C4-2B (cell line): ENCODE measurements around the gene CPHXL.

Experiments used
- H3K27ac ChIP-seq: fragments of 450-650 bp; 2 replicates; pipeline ENCODE4 v1.5.1; 2017
- ZFX ChIP-seq: fragments of 450-650 bp; IDR thresholded peaks from 2 replicates; pipeline ENCODE4 v1.6.1; 2017
- TF ChIP-seq, protein P1 (sequence below): fragments of 450-650 bp; conservative IDR thresholded peaks from 2 replicates; pipeline ENCODE4 v1.5.1; 2017; ENCODE audit warnings: mild to moderate bottlenecking

Gene CPHXL

DNA sequence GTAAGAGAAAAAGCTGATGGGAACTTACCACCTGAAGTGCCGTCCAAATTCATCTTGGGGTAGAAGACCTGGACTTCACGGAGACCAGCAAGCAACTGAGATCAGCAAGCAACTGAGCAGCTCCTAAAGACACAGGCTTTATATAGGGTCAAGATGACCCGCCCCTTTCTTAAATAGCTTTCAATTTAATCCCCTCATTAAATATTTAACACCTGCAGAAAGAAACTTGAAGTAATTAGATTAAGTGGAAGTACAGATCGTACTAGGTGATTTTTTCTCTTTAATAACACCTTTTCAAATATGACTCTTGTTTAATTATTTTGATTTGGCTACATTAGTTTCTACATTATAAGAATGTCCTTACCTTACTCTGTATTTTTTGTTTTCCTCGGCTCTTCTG is at the start of gene CPHXL:
TSS of gene CPHXL (minus strand) at position 101 of the 400 bp plus-strand sequence. CDS start at position 53, 48 bp downstream.
- TF ChIP-seq ZFX = no peak
- TF ChIP-seq, protein P1, sequence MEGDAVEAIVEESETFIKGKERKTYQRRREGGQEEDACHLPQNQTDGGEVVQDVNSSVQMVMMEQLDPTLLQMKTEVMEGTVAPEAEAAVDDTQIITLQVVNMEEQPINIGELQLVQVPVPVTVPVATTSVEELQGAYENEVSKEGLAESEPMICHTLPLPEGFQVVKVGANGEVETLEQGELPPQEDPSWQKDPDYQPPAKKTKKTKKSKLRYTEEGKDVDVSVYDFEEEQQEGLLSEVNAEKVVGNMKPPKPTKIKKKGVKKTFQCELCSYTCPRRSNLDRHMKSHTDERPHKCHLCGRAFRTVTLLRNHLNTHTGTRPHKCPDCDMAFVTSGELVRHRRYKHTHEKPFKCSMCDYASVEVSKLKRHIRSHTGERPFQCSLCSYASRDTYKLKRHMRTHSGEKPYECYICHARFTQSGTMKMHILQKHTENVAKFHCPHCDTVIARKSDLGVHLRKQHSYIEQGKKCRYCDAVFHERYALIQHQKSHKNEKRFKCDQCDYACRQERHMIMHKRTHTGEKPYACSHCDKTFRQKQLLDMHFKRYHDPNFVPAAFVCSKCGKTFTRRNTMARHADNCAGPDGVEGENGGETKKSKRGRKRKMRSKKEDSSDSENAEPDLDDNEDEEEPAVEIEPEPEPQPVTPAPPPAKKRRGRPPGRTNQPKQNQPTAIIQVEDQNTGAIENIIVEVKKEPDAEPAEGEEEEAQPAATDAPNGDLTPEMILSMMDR = no peak
- H3K27ac ChIP-seq = no peak within 1 kb of the TSS

DNA sequence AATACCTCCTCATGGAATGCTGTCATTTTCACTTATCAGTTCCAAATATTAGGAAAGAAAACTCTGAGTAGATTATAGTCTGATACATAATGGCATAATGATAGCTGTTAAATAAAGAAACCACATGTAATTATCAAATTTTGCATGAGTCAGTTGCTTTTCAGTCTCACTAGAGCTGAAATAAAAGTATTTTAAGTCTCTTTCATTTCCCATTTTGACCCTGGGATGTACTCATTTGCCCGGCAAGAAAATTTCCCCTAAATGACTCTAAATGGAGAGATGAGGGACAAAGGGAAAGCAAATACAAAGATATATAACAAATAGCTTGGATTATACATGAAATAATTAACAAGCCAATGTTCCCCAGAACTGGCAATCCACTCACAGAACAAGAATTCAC is 47.9 kb upstream of the CPHXL start:
- no peak overlapping the region for H3K27ac ChIP-seq
- no peak for TF ChIP-seq ZFX
- TF ChIP-seq, protein P1 = no peak

DNA sequence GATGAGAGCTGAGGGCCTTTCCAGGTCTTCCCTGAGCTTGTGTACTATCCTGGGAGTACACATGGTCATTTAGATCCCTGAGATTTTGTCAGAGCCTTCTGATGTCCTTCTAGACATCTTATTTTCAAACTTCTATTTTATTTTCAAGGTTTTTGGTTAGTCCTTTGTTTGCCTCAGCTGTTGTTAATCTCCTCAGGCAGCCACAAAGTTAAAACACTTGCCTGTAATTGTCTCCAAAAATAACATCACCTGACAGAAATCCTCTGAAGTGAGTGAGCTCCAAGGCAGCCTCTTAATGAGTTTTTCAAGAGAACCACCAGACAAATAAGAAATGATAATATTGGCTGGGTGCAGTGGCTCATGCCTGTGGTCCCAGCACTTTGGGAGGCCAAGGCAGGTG is 43.8 kb upstream of the CPHXL start:
- no peak for TF ChIP-seq ZFX
- TF ChIP-seq, protein P1 = no peak
- no peak overlapping the region for H3K27ac ChIP-seq

DNA sequence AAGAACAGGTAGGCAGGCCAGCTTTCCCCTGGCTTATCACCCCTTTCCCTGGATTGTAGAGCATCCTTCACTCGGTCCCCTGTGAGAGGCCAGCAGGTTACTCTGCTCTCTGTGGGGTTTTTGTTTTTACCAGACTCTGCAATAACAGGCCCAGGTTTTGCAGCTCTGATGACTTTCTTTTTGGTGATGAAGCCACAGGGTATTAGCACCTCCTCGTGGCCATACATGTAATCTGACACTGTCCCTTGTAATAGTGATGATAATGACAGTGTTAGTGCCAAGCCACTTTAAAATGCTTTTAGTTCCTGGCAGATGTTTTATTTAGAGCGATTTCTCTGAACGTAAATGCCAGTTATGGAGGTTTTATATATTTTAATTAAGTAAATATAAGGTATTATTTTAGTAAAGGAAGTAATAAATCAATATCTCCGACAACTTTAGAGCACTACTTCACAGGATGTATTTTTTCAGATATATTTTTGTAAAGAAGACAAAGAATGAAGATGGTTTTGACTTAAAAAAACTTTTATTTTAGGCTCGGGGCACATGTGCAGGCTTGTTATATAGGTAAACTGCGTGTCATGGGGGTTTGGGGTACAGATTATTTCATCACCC is 38.0 kb upstream of the CPHXL start:
- TF ChIP-seq, protein P1 = peak; percentile 91
- no peak for TF ChIP-seq ZFX
- no peak overlapping the region for H3K27ac ChIP-seq

DNA sequence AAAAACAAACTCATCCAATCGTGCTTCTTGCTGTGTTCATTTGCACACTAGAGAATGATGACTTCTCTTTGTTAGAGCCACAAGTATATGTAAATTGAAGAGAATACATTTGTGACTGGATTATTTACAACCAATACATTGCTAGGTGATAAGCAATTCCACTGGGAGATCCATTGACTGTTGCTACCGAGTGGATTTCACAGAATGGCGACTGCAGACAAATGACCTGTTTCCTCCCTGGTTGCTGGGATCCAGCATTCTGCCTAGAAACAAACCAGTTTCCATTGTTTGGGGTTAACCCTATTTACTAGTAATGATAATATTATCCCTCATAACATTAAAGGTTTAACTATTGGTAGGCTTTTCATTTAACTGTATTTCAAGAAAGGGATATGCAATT is 36.9 kb upstream of the CPHXL start:
- no peak for TF ChIP-seq ZFX
- TF ChIP-seq, protein P1 = no peak
- no peak overlapping the region for H3K27ac ChIP-seq

DNA sequence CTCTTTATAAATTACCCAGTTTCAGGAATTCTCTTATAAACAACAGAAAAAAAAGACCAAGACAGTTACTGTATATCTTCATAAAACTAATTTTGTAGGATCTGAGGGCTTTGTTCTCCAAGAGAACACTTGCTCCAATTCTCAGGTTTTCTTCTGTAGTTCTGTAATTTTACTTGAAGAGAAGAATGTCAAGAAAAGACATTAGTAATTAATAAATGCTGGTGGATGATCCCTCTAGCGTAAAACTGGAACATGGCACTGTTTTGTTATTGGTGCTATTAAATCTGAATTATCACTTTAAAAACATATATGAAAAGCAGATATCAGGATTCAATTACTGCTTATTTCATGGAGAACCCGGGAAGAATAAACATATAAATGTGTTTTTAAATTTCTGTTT is 36.5 kb upstream of the CPHXL start:
- TF ChIP-seq, protein P1 = no peak
- no peak for TF ChIP-seq ZFX
- no peak overlapping the region for H3K27ac ChIP-seq

DNA sequence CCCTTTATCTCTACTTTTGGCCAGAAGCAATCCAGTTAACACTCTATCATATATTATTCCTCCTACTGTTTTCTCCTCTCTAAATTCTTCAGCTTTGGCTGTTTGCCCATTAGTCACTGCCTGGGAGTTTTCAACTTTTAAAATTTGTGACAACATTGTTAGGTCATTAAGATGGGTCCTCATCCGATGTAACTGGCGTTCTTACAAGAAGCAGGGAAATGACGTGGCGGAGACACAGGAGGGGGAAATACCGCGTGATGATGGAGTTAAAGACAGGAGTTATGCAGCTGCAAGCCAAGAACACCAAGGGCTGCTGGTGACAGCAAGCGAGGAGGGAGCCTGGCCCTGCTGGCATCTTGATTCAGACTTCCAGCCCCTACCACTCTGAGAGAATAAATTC is 34.8 kb upstream of the CPHXL start:
- H3K27ac ChIP-seq = no peak overlapping the region
- TF ChIP-seq ZFX = no peak
- TF ChIP-seq, protein P1 = no peak
